Measurements from ENCODE around the gene LHX6. TPM values are rescaled to one million over a fixed set of nuclear protein-coding genes. Genes with fewer than 3 reads are reported as not detected.

LHX6 gene
- total RNA-seq, 2 donors from 2014 or later: 0.29 TPM; not detected in 1

GRCh38 chr9:122226758-122227574, 1.8 kb downstream of the LHX6 start:
- Mint-ChIP-seq H3K36me3 (ENCODE audit: insufficient read depth in 2 of 2) (no peaks in the 10 kb centered on the region), H3K9me3 (no peaks in the 10 kb centered on the region), H3K4me1 (ENCODE audit: low read depth) (no peaks in the 10 kb centered on the region), H3K27ac (no peak overlapping the region), H3K4me3 (peak overlapping the region; percentile 22 to 38), H3K27me3 (ENCODE audit: low read depth) (peaks cover 43% of the 10 kb centered on the region)
- ATAC-seq (replicated peaks in 1 of 2) (no peak), DNase-seq (no peak)

- no peak overlapping the region for H3K27ac Mint-ChIP-seq
- DNase-seq (no peak), ATAC-seq (replicated peaks in 1 of 2) (no peak)
- peaks cover 50% of the 10 kb centered on the region for H3K27me3 Mint-ChIP-seq (ENCODE audit: low read depth)
- H3K4me3 Mint-ChIP-seq: no peak overlapping the region
- H3K36me3 Mint-ChIP-seq (ENCODE audit: insufficient read depth in 2 of 2): no peaks in the 10 kb centered on the region
- H3K9me3 Mint-ChIP-seq: no peaks in the 10 kb centered on the region
- H3K4me1 Mint-ChIP-seq (ENCODE audit: low read depth): no peaks in the 10 kb centered on the region
Measured at GRCh38 chr9:122226142-122226757, 2.5 kb downstream of the LHX6 start.

- Mint-ChIP-seq H3K4me1 (ENCODE audit: low read depth) (peaks cover under 1% of the 10 kb centered on the region), H3K27ac (no peak overlapping the region), H3K36me3 (ENCODE audit: insufficient read depth in 2 of 2) (no peaks in the 10 kb centered on the region), H3K27me3 (ENCODE audit: low read depth) (peaks cover 53% of the 10 kb centered on the region), H3K9me3 (no peaks in the 10 kb centered on the region), H3K4me3 (no peak overlapping the region)
- ATAC-seq (replicated peaks in 1 of 2) (no peak), DNase-seq (no peak)
Measured at GRCh38 chr9:122225312-122226141, 3.2 kb downstream of the LHX6 start.

GRCh38 chr9:122223435-122223834, 5.3 kb downstream of the LHX6 start:
- Mint-ChIP-seq H3K4me3 (no peak overlapping the region), H3K9me3 (no peaks in the 10 kb centered on the region), H3K27me3 (ENCODE audit: low read depth) (peaks cover 74% of the 10 kb centered on the region), H3K27ac (no peak overlapping the region), H3K36me3 (ENCODE audit: insufficient read depth in 2 of 2) (peaks cover 0 to 2% of the 10 kb centered on the region in 2 donors), H3K4me1 (ENCODE audit: low read depth) (peaks cover 19% of the 10 kb centered on the region)
- no peak for DNase-seq
- ATAC-seq (replicated peaks in 1 of 2): no peak

GRCh38 chr9:122222791-122223190, 6.0 kb downstream of the LHX6 start:
- ATAC-seq (replicated peaks in 1 of 2) (no peak), DNase-seq (no peak)
- Mint-ChIP-seq H3K27ac (no peak overlapping the region), H3K4me1 (ENCODE audit: low read depth) (peaks cover 25% of the 10 kb centered on the region), H3K4me3 (no peak overlapping the region), H3K9me3 (no peaks in the 10 kb centered on the region), H3K27me3 (ENCODE audit: low read depth) (peaks cover 80% of the 10 kb centered on the region), H3K36me3 (ENCODE audit: insufficient read depth in 2 of 2) (peaks cover 0 to 2% of the 10 kb centered on the region in 2 donors)

- Mint-ChIP-seq H3K36me3 (ENCODE audit: insufficient read depth in 2 of 2) (peaks cover 0 to 2% of the 10 kb centered on the region in 2 donors), H3K9me3 (no peaks in the 10 kb centered on the region), H3K4me3 (no peak overlapping the region), H3K4me1 (ENCODE audit: low read depth) (peaks cover 29% of the 10 kb centered on the region), H3K27ac (no peak overlapping the region), H3K27me3 (ENCODE audit: low read depth) (peaks cover 87% of the 10 kb centered on the region)
- no peak for ATAC-seq (replicated peaks in 1 of 2)
- DNase-seq: no peak
Measured at GRCh38 chr9:122221183-122221811, 7.5 kb downstream of the LHX6 start.

GRCh38 chr9:122220673-122221182, 8.0 kb downstream of the LHX6 start:
- DNase-seq: no peak
- H3K9me3 Mint-ChIP-seq: no peaks in the 10 kb centered on the region
- peaks cover 0 to 2% of the 10 kb centered on the region in 2 donors for H3K36me3 Mint-ChIP-seq (ENCODE audit: insufficient read depth in 2 of 2)
- no peak overlapping the region for H3K27ac Mint-ChIP-seq
- no peak overlapping the region for H3K4me3 Mint-ChIP-seq
- H3K27me3 Mint-ChIP-seq (ENCODE audit: low read depth): peaks cover 90% of the 10 kb centered on the region
- ATAC-seq (replicated peaks in 1 of 2): no peak
- H3K4me1 Mint-ChIP-seq (ENCODE audit: low read depth): peaks cover 29% of the 10 kb centered on the region

- peaks cover 0 to 2% of the 10 kb centered on the region in 2 donors for H3K36me3 Mint-ChIP-seq (ENCODE audit: insufficient read depth in 2 of 2)
Measured at GRCh38 chr9:122219856-122220672, 8.7 kb downstream of the LHX6 start.

GRCh38 chr9:122218935-122219855, 9.6 kb downstream of the LHX6 start:
- no peak for DNase-seq
- no peak overlapping the region for H3K27ac Mint-ChIP-seq
- no peaks in the 10 kb centered on the region for H3K9me3 Mint-ChIP-seq
- H3K4me1 Mint-ChIP-seq (ENCODE audit: low read depth): peaks cover 29% of the 10 kb centered on the region
- H3K4me3 Mint-ChIP-seq: peak overlapping the region; percentile 81
- peaks cover 90% of the 10 kb centered on the region for H3K27me3 Mint-ChIP-seq (ENCODE audit: low read depth)
- peak; percentile 36 to 40 for ATAC-seq (replicated peaks in 1 of 2)
- peaks cover 0 to 2% of the 10 kb centered on the region in 2 donors for H3K36me3 Mint-ChIP-seq (ENCODE audit: insufficient read depth in 2 of 2)

More at GRCh38 chr9:122219856-122220672, 8.7 kb downstream of the LHX6 start:
- peaks cover 90% of the 10 kb centered on the region for H3K27me3 Mint-ChIP-seq (ENCODE audit: low read depth)
- H3K9me3 Mint-ChIP-seq: no peaks in the 10 kb centered on the region
- H3K27ac Mint-ChIP-seq: no peak overlapping the region
- peaks cover 29% of the 10 kb centered on the region for H3K4me1 Mint-ChIP-seq (ENCODE audit: low read depth)
- ATAC-seq (replicated peaks in 1 of 2) (peak in 1 of 2 donors; percentile 16), DNase-seq (no peak)
- peak overlapping the region; percentile 81 for H3K4me3 Mint-ChIP-seq

GRCh38 chr9:122218071-122218934, 10.5 kb downstream of the LHX6 start:
- peak overlapping the region; percentile 81 for H3K4me3 Mint-ChIP-seq
- H3K9me3 Mint-ChIP-seq: no peaks in the 10 kb centered on the region
- no peak overlapping the region for H3K27ac Mint-ChIP-seq
- no peak for DNase-seq
- H3K4me1 Mint-ChIP-seq (ENCODE audit: low read depth): peaks cover 33% of the 10 kb centered on the region
- no peak for ATAC-seq (replicated peaks in 1 of 2)
- peaks cover 90% of the 10 kb centered on the region for H3K27me3 Mint-ChIP-seq (ENCODE audit: low read depth)
- peaks cover 0 to 2% of the 10 kb centered on the region in 2 donors for H3K36me3 Mint-ChIP-seq (ENCODE audit: insufficient read depth in 2 of 2)
